Gastroesophageal sphincter (tissue), 3 donors: ENCODE results near the gene RABGGTA.

Source experiments
- EP300 ChIP-seq: sonication (generic); formaldehyde crosslinking; IDR thresholded peaks from one replicate; pipeline ENCODE4 v1.6.1; 2017; ENCODE audit warnings: antibody characterized with exemption, mild to moderate bottlenecking
- POLR2A ChIP-seq, 2 donors: fragments of 450-650 bp; IDR thresholded peaks; one replicate each; pipeline ENCODE4 v1.6.1; 2017; ENCODE audit warnings: antibody characterized with exemption in 2 of 2, mild to moderate bottlenecking in 2 of 2, moderate library complexity in 1 of 2
- TF ChIP-seq, protein P1 (sequence below), 4 experiments: fragments of 200-600 bp in 2 of 4; fragments of 450-650 bp in 2 of 4; sonication (generic) in 1 of 4; IDR thresholded peaks; one replicate each; pipeline ENCODE4 v1.5.1; 2017 to 2019; ENCODE audit warnings: antibody characterized with exemption in 4 of 4, mild to moderate bottlenecking in 2 of 4, moderate library complexity in 2 of 4

DNA sequence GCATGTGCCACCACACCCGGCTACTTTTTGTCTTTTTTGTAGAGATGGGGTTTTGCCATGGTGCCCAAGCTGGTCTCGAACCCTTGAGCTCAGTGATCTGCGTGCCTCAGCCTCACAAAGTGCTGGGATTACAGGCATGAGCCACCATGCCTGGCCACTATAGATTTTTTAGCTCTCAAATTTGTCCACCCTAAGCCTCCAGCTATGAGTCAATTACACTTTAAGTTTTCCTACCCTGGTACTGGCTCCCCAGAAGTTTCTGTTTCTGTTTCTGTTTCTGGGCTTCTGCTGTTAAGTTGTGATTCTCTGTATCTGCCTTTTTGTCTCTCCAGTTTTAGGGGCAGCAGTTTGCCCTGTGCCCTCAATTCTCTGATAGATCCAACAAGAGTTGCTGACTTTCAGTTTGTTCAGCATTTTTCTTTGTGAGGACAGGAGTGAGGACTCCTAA, 24.6 kb downstream of the RABGGTA start:
- no peak for TF ChIP-seq POLR2A (IDR thresholded peaks at IDR 0.05)
- TF ChIP-seq, protein P1, sequence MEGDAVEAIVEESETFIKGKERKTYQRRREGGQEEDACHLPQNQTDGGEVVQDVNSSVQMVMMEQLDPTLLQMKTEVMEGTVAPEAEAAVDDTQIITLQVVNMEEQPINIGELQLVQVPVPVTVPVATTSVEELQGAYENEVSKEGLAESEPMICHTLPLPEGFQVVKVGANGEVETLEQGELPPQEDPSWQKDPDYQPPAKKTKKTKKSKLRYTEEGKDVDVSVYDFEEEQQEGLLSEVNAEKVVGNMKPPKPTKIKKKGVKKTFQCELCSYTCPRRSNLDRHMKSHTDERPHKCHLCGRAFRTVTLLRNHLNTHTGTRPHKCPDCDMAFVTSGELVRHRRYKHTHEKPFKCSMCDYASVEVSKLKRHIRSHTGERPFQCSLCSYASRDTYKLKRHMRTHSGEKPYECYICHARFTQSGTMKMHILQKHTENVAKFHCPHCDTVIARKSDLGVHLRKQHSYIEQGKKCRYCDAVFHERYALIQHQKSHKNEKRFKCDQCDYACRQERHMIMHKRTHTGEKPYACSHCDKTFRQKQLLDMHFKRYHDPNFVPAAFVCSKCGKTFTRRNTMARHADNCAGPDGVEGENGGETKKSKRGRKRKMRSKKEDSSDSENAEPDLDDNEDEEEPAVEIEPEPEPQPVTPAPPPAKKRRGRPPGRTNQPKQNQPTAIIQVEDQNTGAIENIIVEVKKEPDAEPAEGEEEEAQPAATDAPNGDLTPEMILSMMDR (IDR thresholded peaks at IDR 0.05): no peak
- TF ChIP-seq EP300: no peak
